Measurements from ENCODE around the gene LRMDA.

- TF ChIP-seq, protein P1, sequence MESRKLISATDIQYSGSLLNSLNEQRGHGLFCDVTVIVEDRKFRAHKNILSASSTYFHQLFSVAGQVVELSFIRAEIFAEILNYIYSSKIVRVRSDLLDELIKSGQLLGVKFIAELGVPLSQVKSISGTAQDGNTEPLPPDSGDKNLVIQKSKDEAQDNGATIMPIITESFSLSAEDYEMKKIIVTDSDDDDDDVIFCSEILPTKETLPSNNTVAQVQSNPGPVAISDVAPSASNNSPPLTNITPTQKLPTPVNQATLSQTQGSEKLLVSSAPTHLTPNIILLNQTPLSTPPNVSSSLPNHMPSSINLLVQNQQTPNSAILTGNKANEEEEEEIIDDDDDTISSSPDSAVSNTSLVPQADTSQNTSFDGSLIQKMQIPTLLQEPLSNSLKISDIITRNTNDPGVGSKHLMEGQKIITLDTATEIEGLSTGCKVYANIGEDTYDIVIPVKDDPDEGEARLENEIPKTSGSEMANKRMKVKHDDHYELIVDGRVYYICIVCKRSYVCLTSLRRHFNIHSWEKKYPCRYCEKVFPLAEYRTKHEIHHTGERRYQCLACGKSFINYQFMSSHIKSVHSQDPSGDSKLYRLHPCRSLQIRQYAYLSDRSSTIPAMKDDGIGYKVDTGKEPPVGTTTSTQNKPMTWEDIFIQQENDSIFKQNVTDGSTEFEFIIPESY (CRISPR knock-in tag; IDR thresholded peaks at IDR 0.05) = no peak
- no peak for TF ChIP-seq GATAD2A (CRISPR knock-in tag; IDR thresholded peaks at IDR 0.05)
- no peak for TF ChIP-seq ZFP1 (CRISPR knock-in tag; IDR thresholded peaks at IDR 0.05)
- TF ChIP-seq, protein P2, sequence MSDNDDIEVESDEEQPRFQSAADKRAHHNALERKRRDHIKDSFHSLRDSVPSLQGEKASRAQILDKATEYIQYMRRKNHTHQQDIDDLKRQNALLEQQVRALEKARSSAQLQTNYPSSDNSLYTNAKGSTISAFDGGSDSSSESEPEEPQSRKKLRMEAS (IDR thresholded peaks at IDR 0.05) = no peak
- no peak for TF ChIP-seq NAIF1 (CRISPR knock-in tag; IDR thresholded peaks at IDR 0.05; ENCODE audit: borderline replicate concordance)
These were observed 488.5 kb downstream of the LRMDA start for GRCh38 chr10:75919913-75920312.

Measured in HepG2 (cell line).